GM18505 (cell line): ENCODE data around the gene RTKN.
"Not testable (repeated sequence)": the region's sequence is repeated elsewhere in the genome, so short reads cannot be mapped to it uniquely, and the experiment has no call there.

ENCODE experiments used
- ATAC-seq: cut with Tn5 transposase; IDR thresholded peaks from one replicate; pipeline ENCODE4 v1.9.1; 2021; ENCODE audit not compliant: unreplicated experiment
- POLR2A ChIP-seq: IDR thresholded peaks from 4 replicates; pipeline ENCODE4 v1.6.1; 2011; ENCODE audit warnings: borderline replicate concordance; ENCODE audit not compliant: insufficient read depth, insufficient read length; ENCODE audit errors: extremely low read depth

Gene RTKN

GRCh38 chr2:74457549-74458131, 15.9 kb upstream of the RTKN start:
- peak; percentile 35 for ATAC-seq
- TF ChIP-seq POLR2A: peak; percentile 80

- no peak for ATAC-seq
These were observed 15.4 kb upstream of the RTKN start for GRCh38 chr2:74457129-74457548.

GRCh38 chr2:74454654-74455511, 13.1 kb upstream of the RTKN start, which contains the start of gene INO80B:
TSS of gene INO80B (plus strand) at chr2:74455087. CDS start at chr2:74455117, 30 bp downstream.
- peak; percentile 17 for TF ChIP-seq POLR2A

More at GRCh38 chr2:74457129-74457548, 15.4 kb upstream of the RTKN start:
- no peak for TF ChIP-seq POLR2A

GRCh38 chr2:74450570-74451190, 8.9 kb upstream of the RTKN start:
- no peak for TF ChIP-seq POLR2A
- no peak for ATAC-seq

More at GRCh38 chr2:74454654-74455511, 13.1 kb upstream of the RTKN start, which contains the start of gene INO80B:
- peak; percentile 32 for ATAC-seq

GRCh38 chr2:74448771-74449170, 7.0 kb upstream of the RTKN start:
- no peak for TF ChIP-seq POLR2A
- no peak for ATAC-seq

- ATAC-seq: no peak
- no peak for TF ChIP-seq POLR2A
These were observed 5.7 kb upstream of the RTKN start for GRCh38 chr2:74447230-74447999.

GRCh38 chr2:74444498-74445318, 3.0 kb upstream of the RTKN start:
- no peak for TF ChIP-seq POLR2A
- no peak for ATAC-seq

GRCh38 chr2:74442483-74443297, 953 bp upstream of the RTKN start:
- not testable (repeated sequence) for ATAC-seq

- ATAC-seq: no peak
- TF ChIP-seq POLR2A: no peak
These were observed 507 bp downstream of the RTKN start for GRCh38 chr2:74441170-74441689.

GRCh38 chr2:74440378-74441169, 1.2 kb downstream of the RTKN start:
- peak; percentile 90 for ATAC-seq
- peak; percentile 52 for TF ChIP-seq POLR2A
